ENCODE measurements around the gene DPT.
"Not testable (repeated sequence)": the region's sequence is repeated elsewhere in the genome, so short reads cannot be mapped to it uniquely, and the experiment has no call there.

DPT gene

GRCh38 chr1:168728473-168729404 lies at the start of gene DPT:
Gene DPT (minus strand): TSS chr1:168729206. CDS start chr1:168729174, 32 bp downstream.
- no peak for DNase-seq (ENCODE audit: low read depth in 2 of 3, low spot score in 1 of 3)

GRCh38 chr1:168775366-168775765 lies 46.4 kb upstream of the DPT start:
- no peak for DNase-seq (ENCODE audit: low read depth in 2 of 3, low spot score in 1 of 3)

GRCh38 chr1:168774241-168774640 lies 45.2 kb upstream of the DPT start:
- DNase-seq (ENCODE audit: low read depth in 2 of 3, low spot score in 1 of 3), result no peak

- no peak for DNase-seq (ENCODE audit: low read depth in 2 of 3, low spot score in 1 of 3)
These were observed 43.5 kb upstream of the DPT start for GRCh38 chr1:168772428-168773060.

GRCh38 chr1:168771104-168771630 lies 42.2 kb upstream of the DPT start:
- no peak for DNase-seq (ENCODE audit: low read depth in 2 of 3, low spot score in 1 of 3)

- DNase-seq (ENCODE audit: low read depth in 2 of 3, low spot score in 1 of 3), result not testable (repeated sequence)
These were observed 40.9 kb upstream of the DPT start for GRCh38 chr1:168769893-168770292.

GRCh38 chr1:168767894-168768584 lies 39.0 kb upstream of the DPT start:
- DNase-seq (ENCODE audit: low read depth in 2 of 3, low spot score in 1 of 3), result no peak

- no peak for DNase-seq (ENCODE audit: low read depth in 2 of 3, low spot score in 1 of 3)
These were observed 37.6 kb upstream of the DPT start for GRCh38 chr1:168766568-168766967.

GRCh38 chr1:168763031-168763430 lies 34.0 kb upstream of the DPT start:
- no peak for DNase-seq (ENCODE audit: low read depth in 2 of 3, low spot score in 1 of 3)

GRCh38 chr1:168762473-168762872 lies 33.5 kb upstream of the DPT start:
- no peak for DNase-seq (ENCODE audit: low read depth in 2 of 3, low spot score in 1 of 3)

- no peak for DNase-seq (ENCODE audit: low read depth in 2 of 3, low spot score in 1 of 3)
These were observed 31.8 kb upstream of the DPT start for GRCh38 chr1:168760781-168761180.

GRCh38 chr1:168760241-168760640 lies 31.2 kb upstream of the DPT start:
- no peak for DNase-seq (ENCODE audit: low read depth in 2 of 3, low spot score in 1 of 3)

- DNase-seq (ENCODE audit: low read depth in 2 of 3, low spot score in 1 of 3), result no peak
These were observed 30.1 kb upstream of the DPT start for GRCh38 chr1:168759077-168759476.

GRCh38 chr1:168758503-168758902 lies 29.5 kb upstream of the DPT start:
- DNase-seq (ENCODE audit: low read depth in 2 of 3, low spot score in 1 of 3), result no peak

GRCh38 chr1:168755800-168756418 lies 26.9 kb upstream of the DPT start:
- DNase-seq (ENCODE audit: low read depth in 2 of 3, low spot score in 1 of 3), result no peak

GRCh38 chr1:168752171-168752832 lies 23.3 kb upstream of the DPT start:
- no peak for DNase-seq (ENCODE audit: low read depth in 2 of 3, low spot score in 1 of 3)

GRCh38 chr1:168751195-168751650 lies 22.2 kb upstream of the DPT start:
- DNase-seq (ENCODE audit: low read depth in 2 of 3, low spot score in 1 of 3), result no peak

- DNase-seq (ENCODE audit: low read depth in 2 of 3, low spot score in 1 of 3), result no peak
These were observed 14.1 kb upstream of the DPT start for GRCh38 chr1:168742994-168743650.

GRCh38 chr1:168742386-168742785 lies 13.4 kb upstream of the DPT start:
- no peak for DNase-seq (ENCODE audit: low read depth in 2 of 3, low spot score in 1 of 3)

- no peak for DNase-seq (ENCODE audit: low read depth in 2 of 3, low spot score in 1 of 3)
These were observed 10.9 kb upstream of the DPT start for GRCh38 chr1:168739908-168740307.
